ENCODE measurements around the gene ASB1. TPM values are rescaled to one million over a fixed set of nuclear protein-coding genes. Genes with fewer than 3 reads are reported as not detected.

Gene ASB1
- total and polyA plus RNA-seq, 9 of the 15 experiments (the other 6 are each of a cell fraction or from before 2014, with no cell fraction given): 6.3 to 37.7 (median 23.9) TPM

DNA sequence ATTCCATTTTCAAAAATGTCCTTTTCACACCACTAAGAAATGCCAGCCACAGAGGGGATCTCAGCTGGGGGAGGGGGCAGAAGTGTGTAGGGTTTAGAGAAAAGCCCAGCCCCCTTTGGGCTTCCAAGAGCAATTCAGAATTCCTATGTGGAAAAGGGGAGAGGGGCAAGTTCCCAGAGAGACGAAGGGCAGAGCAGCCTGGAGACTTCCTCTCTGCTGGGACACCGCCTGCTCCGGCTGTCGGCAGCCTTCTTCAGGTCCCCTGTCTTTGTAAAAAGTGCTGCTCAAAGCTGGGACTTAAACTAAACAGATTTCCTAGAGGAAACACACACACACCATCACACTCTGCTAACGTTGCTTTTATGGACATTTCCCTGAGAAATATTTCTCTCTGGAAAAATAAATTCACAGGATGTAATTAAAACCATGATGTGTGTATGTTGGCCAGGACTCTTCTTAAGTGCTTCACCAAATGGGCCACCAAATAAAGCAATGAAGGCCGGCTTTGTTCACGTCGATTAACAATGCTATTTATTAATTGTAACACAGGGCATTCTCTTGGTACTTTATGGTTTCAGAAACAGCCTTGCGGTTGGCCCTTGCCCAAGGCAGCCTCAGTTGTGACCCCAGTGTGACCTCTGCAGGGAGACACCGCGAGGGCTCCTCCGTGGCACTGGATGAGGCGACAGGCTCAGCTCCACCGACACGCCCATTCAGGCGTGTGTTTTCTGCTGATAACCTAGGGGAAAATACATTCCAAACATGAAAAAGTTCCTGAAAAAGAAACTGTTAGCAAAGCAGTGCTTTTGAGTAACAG, 5.6 kb upstream of the ASB1 start (continued):
- TF ChIP-seq E2F6 (IDR thresholded peaks at IDR 0.05; ENCODE audit: borderline replicate concordance in 1 of 2, extremely low read depth in 1 of 2, insufficient read depth in 1 of 2, insufficient read length in 1 of 2, low read depth in 1 of 2, low read length in 1 of 2, poor library complexity in 1 of 2, severe bottlenecking in 1 of 2) (no peak), BMI1 (IDR thresholded peaks at IDR 0.05; ENCODE audit: low read length) (no peak), CBFA2T2 (conservative IDR thresholded peaks at IDR 0.05) (peak; percentile 70), ZNF146 (CRISPR knock-in tag; IDR thresholded peaks at IDR 0.05; ENCODE audit: unreplicated experiment) (no peak), ZNF717 (CRISPR knock-in tag; IDR thresholded peaks at IDR 0.05) (no peak), MECOM (CRISPR knock-in tag; IDR thresholded peaks at IDR 0.05) (0 out of 2 replicates have a peak, but pooled peaks have one; percentile 22), KLF6 (CRISPR knock-in tag; IDR thresholded peaks at IDR 0.05; ENCODE audit: borderline replicate concordance) (no peak), TAL1 (IDR thresholded peaks at IDR 0.05) (peak; percentile 80), TCF15 (CRISPR knock-in tag; IDR thresholded peaks at IDR 0.05) (no peak), TAF7 (tag; IDR thresholded peaks at IDR 0.05) (no peak), CHCHD3 (CRISPR knock-in tag; IDR thresholded peaks at IDR 0.05) (no peak), MCM2 (IDR thresholded peaks at IDR 0.05; ENCODE audit: low read depth) (no peak)
- TF ChIP-seq, protein P1, sequence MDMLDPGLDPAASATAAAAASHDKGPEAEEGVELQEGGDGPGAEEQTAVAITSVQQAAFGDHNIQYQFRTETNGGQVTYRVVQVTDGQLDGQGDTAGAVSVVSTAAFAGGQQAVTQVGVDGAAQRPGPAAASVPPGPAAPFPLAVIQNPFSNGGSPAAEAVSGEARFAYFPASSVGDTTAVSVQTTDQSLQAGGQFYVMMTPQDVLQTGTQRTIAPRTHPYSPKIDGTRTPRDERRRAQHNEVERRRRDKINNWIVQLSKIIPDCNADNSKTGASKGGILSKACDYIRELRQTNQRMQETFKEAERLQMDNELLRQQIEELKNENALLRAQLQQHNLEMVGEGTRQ (CRISPR knock-in tag; IDR thresholded peaks at IDR 0.05): no peak
- TF ChIP-seq, protein P2, sequence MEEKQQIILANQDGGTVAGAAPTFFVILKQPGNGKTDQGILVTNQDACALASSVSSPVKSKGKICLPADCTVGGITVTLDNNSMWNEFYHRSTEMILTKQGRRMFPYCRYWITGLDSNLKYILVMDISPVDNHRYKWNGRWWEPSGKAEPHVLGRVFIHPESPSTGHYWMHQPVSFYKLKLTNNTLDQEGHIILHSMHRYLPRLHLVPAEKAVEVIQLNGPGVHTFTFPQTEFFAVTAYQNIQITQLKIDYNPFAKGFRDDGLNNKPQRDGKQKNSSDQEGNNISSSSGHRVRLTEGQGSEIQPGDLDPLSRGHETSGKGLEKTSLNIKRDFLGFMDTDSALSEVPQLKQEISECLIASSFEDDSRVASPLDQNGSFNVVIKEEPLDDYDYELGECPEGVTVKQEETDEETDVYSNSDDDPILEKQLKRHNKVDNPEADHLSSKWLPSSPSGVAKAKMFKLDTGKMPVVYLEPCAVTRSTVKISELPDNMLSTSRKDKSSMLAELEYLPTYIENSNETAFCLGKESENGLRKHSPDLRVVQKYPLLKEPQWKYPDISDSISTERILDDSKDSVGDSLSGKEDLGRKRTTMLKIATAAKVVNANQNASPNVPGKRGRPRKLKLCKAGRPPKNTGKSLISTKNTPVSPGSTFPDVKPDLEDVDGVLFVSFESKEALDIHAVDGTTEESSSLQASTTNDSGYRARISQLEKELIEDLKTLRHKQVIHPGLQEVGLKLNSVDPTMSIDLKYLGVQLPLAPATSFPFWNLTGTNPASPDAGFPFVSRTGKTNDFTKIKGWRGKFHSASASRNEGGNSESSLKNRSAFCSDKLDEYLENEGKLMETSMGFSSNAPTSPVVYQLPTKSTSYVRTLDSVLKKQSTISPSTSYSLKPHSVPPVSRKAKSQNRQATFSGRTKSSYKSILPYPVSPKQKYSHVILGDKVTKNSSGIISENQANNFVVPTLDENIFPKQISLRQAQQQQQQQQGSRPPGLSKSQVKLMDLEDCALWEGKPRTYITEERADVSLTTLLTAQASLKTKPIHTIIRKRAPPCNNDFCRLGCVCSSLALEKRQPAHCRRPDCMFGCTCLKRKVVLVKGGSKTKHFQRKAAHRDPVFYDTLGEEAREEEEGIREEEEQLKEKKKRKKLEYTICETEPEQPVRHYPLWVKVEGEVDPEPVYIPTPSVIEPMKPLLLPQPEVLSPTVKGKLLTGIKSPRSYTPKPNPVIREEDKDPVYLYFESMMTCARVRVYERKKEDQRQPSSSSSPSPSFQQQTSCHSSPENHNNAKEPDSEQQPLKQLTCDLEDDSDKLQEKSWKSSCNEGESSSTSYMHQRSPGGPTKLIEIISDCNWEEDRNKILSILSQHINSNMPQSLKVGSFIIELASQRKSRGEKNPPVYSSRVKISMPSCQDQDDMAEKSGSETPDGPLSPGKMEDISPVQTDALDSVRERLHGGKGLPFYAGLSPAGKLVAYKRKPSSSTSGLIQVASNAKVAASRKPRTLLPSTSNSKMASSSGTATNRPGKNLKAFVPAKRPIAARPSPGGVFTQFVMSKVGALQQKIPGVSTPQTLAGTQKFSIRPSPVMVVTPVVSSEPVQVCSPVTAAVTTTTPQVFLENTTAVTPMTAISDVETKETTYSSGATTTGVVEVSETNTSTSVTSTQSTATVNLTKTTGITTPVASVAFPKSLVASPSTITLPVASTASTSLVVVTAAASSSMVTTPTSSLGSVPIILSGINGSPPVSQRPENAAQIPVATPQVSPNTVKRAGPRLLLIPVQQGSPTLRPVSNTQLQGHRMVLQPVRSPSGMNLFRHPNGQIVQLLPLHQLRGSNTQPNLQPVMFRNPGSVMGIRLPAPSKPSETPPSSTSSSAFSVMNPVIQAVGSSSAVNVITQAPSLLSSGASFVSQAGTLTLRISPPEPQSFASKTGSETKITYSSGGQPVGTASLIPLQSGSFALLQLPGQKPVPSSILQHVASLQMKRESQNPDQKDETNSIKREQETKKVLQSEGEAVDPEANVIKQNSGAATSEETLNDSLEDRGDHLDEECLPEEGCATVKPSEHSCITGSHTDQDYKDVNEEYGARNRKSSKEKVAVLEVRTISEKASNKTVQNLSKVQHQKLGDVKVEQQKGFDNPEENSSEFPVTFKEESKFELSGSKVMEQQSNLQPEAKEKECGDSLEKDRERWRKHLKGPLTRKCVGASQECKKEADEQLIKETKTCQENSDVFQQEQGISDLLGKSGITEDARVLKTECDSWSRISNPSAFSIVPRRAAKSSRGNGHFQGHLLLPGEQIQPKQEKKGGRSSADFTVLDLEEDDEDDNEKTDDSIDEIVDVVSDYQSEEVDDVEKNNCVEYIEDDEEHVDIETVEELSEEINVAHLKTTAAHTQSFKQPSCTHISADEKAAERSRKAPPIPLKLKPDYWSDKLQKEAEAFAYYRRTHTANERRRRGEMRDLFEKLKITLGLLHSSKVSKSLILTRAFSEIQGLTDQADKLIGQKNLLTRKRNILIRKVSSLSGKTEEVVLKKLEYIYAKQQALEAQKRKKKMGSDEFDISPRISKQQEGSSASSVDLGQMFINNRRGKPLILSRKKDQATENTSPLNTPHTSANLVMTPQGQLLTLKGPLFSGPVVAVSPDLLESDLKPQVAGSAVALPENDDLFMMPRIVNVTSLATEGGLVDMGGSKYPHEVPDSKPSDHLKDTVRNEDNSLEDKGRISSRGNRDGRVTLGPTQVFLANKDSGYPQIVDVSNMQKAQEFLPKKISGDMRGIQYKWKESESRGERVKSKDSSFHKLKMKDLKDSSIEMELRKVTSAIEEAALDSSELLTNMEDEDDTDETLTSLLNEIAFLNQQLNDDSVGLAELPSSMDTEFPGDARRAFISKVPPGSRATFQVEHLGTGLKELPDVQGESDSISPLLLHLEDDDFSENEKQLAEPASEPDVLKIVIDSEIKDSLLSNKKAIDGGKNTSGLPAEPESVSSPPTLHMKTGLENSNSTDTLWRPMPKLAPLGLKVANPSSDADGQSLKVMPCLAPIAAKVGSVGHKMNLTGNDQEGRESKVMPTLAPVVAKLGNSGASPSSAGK (IDR thresholded peaks at IDR 0.05): no peak
